ENCODE data around the gene RAB11FIP4. TPM values are rescaled to one million over a fixed set of nuclear protein-coding genes. Genes with fewer than 3 reads are reported as not detected.
A peak's percentile ranks its signal among the peaks of the same experiment; 100 is the strongest.

RAB11FIP4 gene
- total and polyA plus RNA-seq, 2 donors (not counting 1 experiment from before 2014, with no cell fraction given): 17.0 to 70.5 TPM

- Histone ChIP-seq H3K36me3 (replicated peaks in 1 of 2; ENCODE audit: control extremely low read depth in 1 of 2, control insufficient read depth in 1 of 2, extremely low read depth in 1 of 2, insufficient read depth in 2 of 2, low read length in 1 of 2) (peaks cover 0 to 27% of the 10 kb centered on the region in 2 experiments), H3K4me2 (replicated peaks; ENCODE audit: low read depth, low read length, poor library complexity, severe bottlenecking) (peak overlapping the region; percentile 91), H4K20me1 (ENCODE audit: control insufficient read depth, insufficient read depth, low read length, poor library complexity, severe bottlenecking) (peaks cover 37% of the 10 kb centered on the region), H3K9ac (ENCODE audit: low read length) (peak overlapping the region; percentile 62), H3K27me3 (replicated peaks in 1 of 4; ENCODE audit: control extremely low read depth in 1 of 4, control insufficient read depth in 3 of 4, insufficient read depth in 4 of 4, low read length in 3 of 4) (no peaks in the 10 kb centered on the region), H3K9me3 (ENCODE audit: control extremely low read depth in 1 of 3, control insufficient read depth in 2 of 3, insufficient read depth in 1 of 3, low read length in 2 of 3) (no peaks in the 10 kb centered on the region), H3K79me2 (ENCODE audit: control insufficient read depth, insufficient read depth, low read length) (peaks cover 91% of the 10 kb centered on the region), H3K4me3 (ENCODE audit: control extremely low read depth in 1 of 5, extremely low read depth in 1 of 5, insufficient read depth in 1 of 5, low read depth in 2 of 5, low read length in 4 of 5) (peak overlapping the region; percentile 24 to 65 (median 38)), H3K27ac (ENCODE audit: low read length in 2 of 2) (peak overlapping the region; percentile 83 to 89), H3K4me1 (ENCODE audit: control insufficient read depth in 2 of 2, insufficient read depth in 2 of 2, low read length in 2 of 2) (peaks cover 49 to 56% of the 10 kb centered on the region in 2 donors), H2AFZ (ENCODE audit: insufficient read depth, low read depth, low read length, poor library complexity, severe bottlenecking) (peak overlapping the region; percentile 63)
- Mint-ChIP-seq H3K4me3 (peak overlapping the region; percentile 94), H3K27ac (peak overlapping the region; percentile 96), H3K27me3 (no peaks in the 10 kb centered on the region), H3K9me3 (ENCODE audit: insufficient read depth) (no peaks in the 10 kb centered on the region), H3K4me1 (peaks cover 61% of the 10 kb centered on the region)
- intact Hi-C loops (cut with micrococcal nuclease): loop anchor here (1.0 to 5.0 kb wide), 3 partner anchors 14 to 71 kb away; no protein-coding TSS in a partner anchor
- ATAC-seq (ENCODE audit: low read depth) (peak; percentile 81), DNase-seq (peak; percentile 79)
- POLR2A ChIA-PET: interaction anchor here (0.5 to 3.7 kb wide), 7 partner anchors 9 to 31 kb away, joined by 3 to 34 read pairs (median 7); no protein-coding TSS in a partner anchor
- CTCF ChIA-PET: interaction anchor here (0.7 to 5.7 kb wide), 12 partner anchors 9 to 334 kb away, joined by 3 to 94 read pairs (median 6); no protein-coding TSS in a partner anchor
- WGBS (ENCODE audit: insufficient coverage): 10% methylated on average over 13 of the region's 13 CpGs
- TF ChIP-seq EZH2 (IDR thresholded peaks at IDR 0.05; ENCODE audit: borderline replicate concordance, insufficient read depth, low read depth, low read length, poor library complexity, severe bottlenecking): no peak
- TF ChIP-seq, protein P1, sequence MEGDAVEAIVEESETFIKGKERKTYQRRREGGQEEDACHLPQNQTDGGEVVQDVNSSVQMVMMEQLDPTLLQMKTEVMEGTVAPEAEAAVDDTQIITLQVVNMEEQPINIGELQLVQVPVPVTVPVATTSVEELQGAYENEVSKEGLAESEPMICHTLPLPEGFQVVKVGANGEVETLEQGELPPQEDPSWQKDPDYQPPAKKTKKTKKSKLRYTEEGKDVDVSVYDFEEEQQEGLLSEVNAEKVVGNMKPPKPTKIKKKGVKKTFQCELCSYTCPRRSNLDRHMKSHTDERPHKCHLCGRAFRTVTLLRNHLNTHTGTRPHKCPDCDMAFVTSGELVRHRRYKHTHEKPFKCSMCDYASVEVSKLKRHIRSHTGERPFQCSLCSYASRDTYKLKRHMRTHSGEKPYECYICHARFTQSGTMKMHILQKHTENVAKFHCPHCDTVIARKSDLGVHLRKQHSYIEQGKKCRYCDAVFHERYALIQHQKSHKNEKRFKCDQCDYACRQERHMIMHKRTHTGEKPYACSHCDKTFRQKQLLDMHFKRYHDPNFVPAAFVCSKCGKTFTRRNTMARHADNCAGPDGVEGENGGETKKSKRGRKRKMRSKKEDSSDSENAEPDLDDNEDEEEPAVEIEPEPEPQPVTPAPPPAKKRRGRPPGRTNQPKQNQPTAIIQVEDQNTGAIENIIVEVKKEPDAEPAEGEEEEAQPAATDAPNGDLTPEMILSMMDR (IDR thresholded peaks at IDR 0.05): peak; percentile 67
Observed at GRCh38 chr17:31508288-31509094, 117.0 kb downstream of the RAB11FIP4 start.
